GM19455 (cell line): ENCODE measurements around the gene ASIC4.

ENCODE experiments used
- ATAC-seq: cut with Tn5 transposase; IDR thresholded peaks from one replicate; pipeline ENCODE4 v1.9.1; 2021; ENCODE audit not compliant: unreplicated experiment

ASIC4 gene

GRCh38 chr2:219548990-219549389 lies 34.7 kb downstream of the ASIC4 start:
- ATAC-seq: no peak

GRCh38 chr2:219549619-219550018 lies 35.3 kb downstream of the ASIC4 start:
- ATAC-seq: no peak

- peak; percentile 19 for ATAC-seq
These were observed 37.4 kb downstream of the ASIC4 start for GRCh38 chr2:219551441-219552381.

GRCh38 chr2:219552382-219553167 lies 38.3 kb downstream of the ASIC4 start:
- ATAC-seq: peak; percentile 89

GRCh38 chr2:219553168-219553417 lies 38.8 kb downstream of the ASIC4 start:
- ATAC-seq: no peak

GRCh38 chr2:219553463-219553963 lies 39.2 kb downstream of the ASIC4 start:
- no peak for ATAC-seq

- no peak for ATAC-seq
These were observed 40.1 kb downstream of the ASIC4 start for GRCh38 chr2:219554350-219554749.

GRCh38 chr2:219555956-219556355 lies 41.7 kb downstream of the ASIC4 start:
- ATAC-seq: no peak

- ATAC-seq: no peak
These were observed 42.1 kb downstream of the ASIC4 start for GRCh38 chr2:219556413-219556812.

GRCh38 chr2:219557320-219557719 lies 43.0 kb downstream of the ASIC4 start:
- ATAC-seq: no peak

GRCh38 chr2:219557791-219558785 lies 43.8 kb downstream of the ASIC4 start:
- no peak for ATAC-seq

- no peak for ATAC-seq
These were observed 45.1 kb downstream of the ASIC4 start for GRCh38 chr2:219559156-219559915.

- no peak for ATAC-seq
These were observed 46.0 kb downstream of the ASIC4 start for GRCh38 chr2:219560037-219560892.

GRCh38 chr2:219560893-219561178 lies 46.6 kb downstream of the ASIC4 start:
- ATAC-seq: no peak

- no peak for ATAC-seq
These were observed 47.1 kb downstream of the ASIC4 start for GRCh38 chr2:219561179-219562048.

GRCh38 chr2:219562049-219563020 lies 48.1 kb downstream of the ASIC4 start:
- no peak for ATAC-seq

GRCh38 chr2:219563271-219563928 lies 49.1 kb downstream of the ASIC4 start:
- no peak for ATAC-seq
